Kidney (tissue), 14 donors: ENCODE results near the gene RGL3. TPM values are rescaled to one million over a fixed set of nuclear protein-coding genes. Genes with fewer than 3 reads are reported as not detected.
"Not testable (repeated sequence)": the region's sequence is repeated elsewhere in the genome, so short reads cannot be mapped to it uniquely, and the experiment has no call there.

Source experiments
- DNase-seq, 5 donors: peaks; one replicate each; pipeline ENCODE4 v3.0.0-alpha.2; 2013 to 2020
- FAIRE-seq: peaks from 2 replicates; lab custom pipeline; 2012; peaks lifted over from hg19 to GRCh38; lab: Jason Lieb, UNC
- H3K27ac ChIP-seq, 2 donors: one replicate each; pipeline ENCODE4 v1.7.0; 2013; ENCODE audit warnings: low read depth in 2 of 2, low read length in 2 of 2, inconsistent platforms in 1 of 2
- H3K27me3 ChIP-seq: one replicate; pipeline ENCODE4 v1.7.1; 2013; ENCODE audit warnings: low read length, inconsistent platforms; ENCODE audit not compliant: control insufficient read depth, insufficient read depth
- H3K36me3 ChIP-seq, 3 donors: one replicate each; pipeline versions ENCODE4 v1.7.0 to v1.7.1; 2013; ENCODE audit warnings: low read length in 3 of 3, control low read depth in 1 of 3, inconsistent platforms in 1 of 3; ENCODE audit not compliant: insufficient read depth in 3 of 3, control insufficient read depth in 2 of 3
- H3K4me1 ChIP-seq, 3 donors: one replicate each; pipeline versions ENCODE4 v1.7.0 to v1.7.1; 2013; ENCODE audit warnings: low read length in 3 of 3, inconsistent platforms in 1 of 3, low read depth in 1 of 3; ENCODE audit not compliant: control insufficient read depth in 2 of 3, insufficient read depth in 2 of 3
- H3K4me3 ChIP-seq, 3 donors: one replicate each; pipeline versions ENCODE4 v1.7.0 to v1.8.1; 2013; ENCODE audit warnings: low read length in 3 of 3, control low read depth in 1 of 3, inconsistent platforms in 1 of 3
- H3K9ac ChIP-seq, 3 donors: one replicate each; pipeline versions ENCODE4 v1.7.0 to v1.7.1; 2013; ENCODE audit warnings: low read length in 3 of 3, control low read depth in 1 of 3, inconsistent platforms in 1 of 3
- H3K9me3 ChIP-seq, 3 donors: one replicate each; pipeline versions ENCODE4 v1.7.0 to v1.7.1; 2013; ENCODE audit warnings: low read length in 3 of 3, control low read depth in 1 of 3, inconsistent platforms in 1 of 3; ENCODE audit not compliant: control insufficient read depth in 2 of 3, insufficient read depth in 1 of 3
- CTCF ChIP-seq: IDR thresholded peaks from 3 replicates; pipeline ENCODE4 v1.5.1; 2012; ENCODE audit warnings: mild to moderate bottlenecking, moderate library complexity, borderline replicate concordance; ENCODE audit not compliant: insufficient read depth; ENCODE audit errors: extremely low read depth
- intact Hi-C: fragments of 100-400 bp; cut with DNase I; formaldehyde crosslinking; loops from one replicate; pipeline ENCODE4 v1.11.1; 2022
- polyA plus RNA-seq: library from polyadenylated mRNA; stranded (reverse); fragments of 350-450 nt; fragmentation: Illumina TruSeq; extraction: RNeasy Lipid Tissue Mini Kit (QIAGEN cat#74804); gene quantifications from one replicate; pipeline ENCODE4 v1.2.3, GENCODE V29; 2014; ENCODE audit warnings: low read depth, low replicate concordance; ENCODE audit not compliant: insufficient read depth
- total RNA-seq: library from RNA; stranded (reverse); fragmentation: NEBNext Ultra II Directional; extraction: Animal tissue kit (Norgen Biotek cat#: 25700); gene quantifications from one replicate; pipeline ENCODE4 v1.2.1, GENCODE V29; 2021
- donor health status: control.
- donor health status: control.
- donor health status: control.
- donor health status: control.
- donor health status: control.
- donor health status: DM: yes; HTN: yes; CAD: no.
- donor health status: Normal renal cell carcinoma (clear cell type).

Gene RGL3
- total and polyA plus RNA-seq, 2 donors from 2014 or later = 56.9 to 126 TPM

DNA sequence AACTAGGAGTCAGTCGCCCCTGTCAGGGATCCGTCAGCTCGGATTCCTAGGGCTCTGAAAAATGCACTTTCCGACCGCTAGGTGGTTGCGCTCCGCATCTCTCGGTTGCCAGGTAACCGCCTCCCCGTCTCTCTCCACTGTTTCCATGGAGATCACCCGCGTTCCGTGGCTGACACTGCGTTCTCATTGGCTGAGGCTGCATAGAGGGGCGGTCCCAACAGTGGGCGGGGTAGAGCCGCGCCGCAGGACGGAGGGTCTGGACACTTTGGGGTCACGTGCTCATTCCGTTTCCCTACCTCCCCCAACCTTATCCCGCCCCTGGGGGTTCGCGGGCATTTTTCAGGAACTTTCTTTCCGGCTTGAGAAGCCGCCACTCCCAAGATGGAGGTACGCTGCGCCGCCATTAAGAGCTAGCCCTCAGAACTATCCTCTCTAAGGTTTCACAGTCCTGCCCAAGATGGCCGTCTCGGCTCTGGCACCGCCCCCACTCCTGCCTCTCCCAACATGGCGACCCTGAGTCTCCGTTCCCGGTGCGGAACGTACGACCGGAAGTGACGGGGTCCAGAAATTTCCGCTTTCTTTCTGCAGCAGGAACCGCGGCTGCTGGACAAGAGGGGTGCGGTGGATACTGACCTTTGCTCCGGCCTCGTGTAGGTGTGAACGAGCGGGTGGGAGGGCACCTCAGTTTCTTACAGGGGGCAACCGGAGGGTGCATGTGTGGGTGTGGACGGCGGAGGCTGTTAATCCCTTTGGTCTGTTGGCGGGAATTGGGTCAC is 16.1 kb upstream of the RGL3 start, which contains the start of the genes ODAD3 and PRKCSH:
Gene ODAD3 (minus strand): TSS at position 65 of the 776 bp plus-strand sequence. CDS start 105 bp downstream, outside the sequence.
Gene PRKCSH (plus strand): TSS at position 579 of the 776 bp plus-strand sequence. CDS start 483 bp downstream, outside the sequence.
- Histone ChIP-seq H3K9ac (peak within 1 kb of the TSS; percentile 81 to 92 (median 92)), H3K27me3 (no peaks in the 10 kb centered on the region), H3K27ac (peak within 1 kb of the TSS; percentile 86), H3K4me3 (peak within 1 kb of the TSS; percentile 96 to 98 (median 98)), H3K36me3 (peaks cover 0 to 10% (median 8%) of the 10 kb centered on the region in 3 donors), H3K9me3 (no peaks in the 10 kb centered on the region), H3K4me1 (peaks cover 0 to 16% (median 8%) of the 10 kb centered on the region in 3 donors)
- intact Hi-C loops = no loop called here
- DNase-seq = peak; percentile 100
- peak; percentile 99 for FAIRE-seq
- TF ChIP-seq CTCF = peak; percentile 99

GRCh38 chr19:11434703-11435056 is 15.6 kb upstream of the RGL3 start:
- H3K27me3 ChIP-seq = no peaks in the 10 kb centered on the region
- H3K27ac ChIP-seq = peak overlapping the region; percentile 68 to 86
- H3K36me3 ChIP-seq = peaks cover 0 to 10% (median 8%) of the 10 kb centered on the region in 3 donors
- H3K9ac ChIP-seq = peak overlapping the region in 2 of 3 donors; percentile 20 to 81
- peaks cover 0 to 16% (median 8%) of the 10 kb centered on the region in 3 donors for H3K4me1 ChIP-seq
- peak overlapping the region in 2 of 3 donors; percentile 49 to 98 for H3K4me3 ChIP-seq
- intact Hi-C loops = no loop called here
- no peak for FAIRE-seq
- DNase-seq = no peak
- no peak for TF ChIP-seq CTCF
- H3K9me3 ChIP-seq = no peaks in the 10 kb centered on the region

GRCh38 chr19:11433526-11433925 is 14.4 kb upstream of the RGL3 start:
- peaks cover 0 to 16% (median 8%) of the 10 kb centered on the region in 3 donors for H3K4me1 ChIP-seq
- intact Hi-C loops, H3K9ac ChIP-seq, DNase-seq, H3K36me3 ChIP-seq, H3K27me3 ChIP-seq, H3K4me3 ChIP-seq, H3K9me3 ChIP-seq, H3K27ac ChIP-seq, FAIRE-seq: not testable (repeated sequence)

GRCh38 chr19:11426656-11427055 is 7.5 kb upstream of the RGL3 start:
- no peak for TF ChIP-seq CTCF
- Histone ChIP-seq H3K27me3 (peaks cover 8% of the 10 kb centered on the region), H3K4me3 (no peak overlapping the region), H3K9ac (no peak overlapping the region), H3K4me1 (peaks cover 0 to 4% (median 0%) of the 10 kb centered on the region in 3 donors), H3K27ac (no peak overlapping the region), H3K36me3 (no peaks in the 10 kb centered on the region), H3K9me3 (no peaks in the 10 kb centered on the region)
- DNase-seq = no peak
- intact Hi-C loops = no loop called here
- FAIRE-seq = no peak
